CD4-positive, alpha-beta T cell (primary cell): ENCODE results near the gene DUSP18. TPM values are rescaled to one million over a fixed set of nuclear protein-coding genes. Genes with fewer than 3 reads are reported as not detected.
A peak's percentile ranks its signal among the peaks of the same experiment; 100 is the strongest.

Experiments used
- ATAC-seq: fragments of 200-7000 bp; cut with Tn5 transposase; one replicate; pipeline ENCODE4 v1.10.0; 2022; ENCODE audit warnings: mild to moderate bottlenecking; ENCODE audit not compliant: poor library complexity
- CTCF ChIA-PET: fragments of 350-600 bp; sonication (Branson Sonifier 250); formaldehyde crosslinking; loops from one replicate; lab custom pipeline; 2021; ENCODE audit warnings: antibody characterized with exemption, inconsistent platforms; lab: Charles Lee
- POLR2A ChIA-PET: fragments of 350-600 bp; sonication (Branson Sonifier 250); formaldehyde crosslinking; loops from one replicate; lab custom pipeline; 2021; ENCODE audit warnings: antibody characterized with exemption, inconsistent platforms; lab: Charles Lee
- DNase-seq, 14 experiments: peaks; one replicate each; pipeline ENCODE4 v3.0.0-alpha.2; 2013 to 2020; ENCODE audit warnings: mixed read lengths in 2 of 14
- H3K27ac ChIP-seq, 2 donors: one replicate each; pipeline versions ENCODE4 v1.5.1 to v1.7.0; 2013; ENCODE audit warnings: low read length in 2 of 2, low read depth in 1 of 2, mild to moderate bottlenecking in 1 of 2
- H3K27me3 ChIP-seq, 2 experiments: 1 replicate in 1 of 2; 2 replicates in 1 of 2; pipeline versions ENCODE4 v1.6.1 to v1.7.0; 2013; ENCODE audit warnings: low read length in 2 of 2, control low read depth in 1 of 2, mild to moderate bottlenecking in 1 of 2, moderate library complexity in 1 of 2; ENCODE audit not compliant: insufficient read depth in 2 of 2, control insufficient read depth in 1 of 2
- H3K36me3 ChIP-seq: one replicate; pipeline ENCODE4 v1.6.1; 2013; ENCODE audit warnings: low read length, control low read depth; ENCODE audit not compliant: insufficient read depth
- H3K4me1 ChIP-seq: one replicate; pipeline ENCODE4 v1.6.1; 2013; ENCODE audit warnings: low read length, control low read depth; ENCODE audit not compliant: insufficient read depth
- H3K4me3 ChIP-seq: one replicate; pipeline ENCODE4 v1.5.1; 2013; ENCODE audit warnings: mild to moderate bottlenecking, low read length, moderate library complexity
- H3K9me3 ChIP-seq, 2 experiments: 1 replicate in 1 of 2; 2 replicates in 1 of 2; pipeline versions ENCODE4 v1.6.1 to v1.7.0; 2013; ENCODE audit warnings: low read length in 2 of 2, mild to moderate bottlenecking in 2 of 2, control low read depth in 1 of 2, moderate library complexity in 1 of 2; ENCODE audit not compliant: control insufficient read depth in 1 of 2, insufficient read depth in 1 of 2
- H3K27ac Mint-ChIP-seq: one replicate; pipeline ENCODE4 v1.8.0; 2020; ENCODE audit warnings: mixed read lengths
- H3K27me3 Mint-ChIP-seq: one replicate; pipeline ENCODE4 v1.8.0; 2021; ENCODE audit warnings: mixed read lengths
- H3K36me3 Mint-ChIP-seq: one replicate; pipeline ENCODE4 v1.8.0; 2021; ENCODE audit warnings: low read depth, mixed read lengths
- H3K4me1 Mint-ChIP-seq: one replicate; pipeline ENCODE4 v1.8.0; 2021; ENCODE audit warnings: low read depth, mixed read lengths
- H3K4me3 Mint-ChIP-seq: one replicate; pipeline ENCODE4 v1.8.0; 2020; ENCODE audit warnings: mild to moderate bottlenecking, mixed read lengths
- H3K9me3 Mint-ChIP-seq: one replicate; pipeline ENCODE4 v1.8.0; 2020; ENCODE audit warnings: mixed read lengths
- CTCF ChIP-seq: fragments of 200-600 bp; IDR thresholded peaks from one replicate; pipeline ENCODE4 v1.8.0; 2022; ENCODE audit warnings: antibody characterized with exemption, mild to moderate bottlenecking
- intact Hi-C, 2 experiments: fragments of 100-400 bp; cut with DNase I in 1 of 2; cut with micrococcal nuclease in 1 of 2; formaldehyde crosslinking; loops; one replicate each; pipeline versions ENCODE4 v1.15.1 to v1.9.0; 2023 to 2025; cut with DNase I, micrococcal nuclease
- total RNA-seq, 174 experiments: library from RNA in 2 of 174; stranded (reverse) in 2 of 174; gene quantifications; one replicate each; pipeline ENCODE4 v1.2.3 and lab custom pipeline; 2021 to 2026

Gene DUSP18
- total RNA-seq, 2 experiments from 2014 or later, result 5.7 to 6.2 TPM

- CTCF ChIA-PET, result interaction anchor here (1.2 kb wide), 1 partner anchor 21 kb away, joined by 3 read pairs; no protein-coding TSS in a partner anchor
- Histone ChIP-seq H3K27me3 (no peaks in the 10 kb centered on the region), H3K4me3 (no peak overlapping the region), H3K36me3 (no peaks in the 10 kb centered on the region), H3K4me1 (peaks cover 23% of the 10 kb centered on the region), H3K27ac (no peak overlapping the region), H3K9me3 (no peaks in the 10 kb centered on the region)
- peaks cover 9% of the 10 kb centered on the region for H3K4me1 Mint-ChIP-seq
- no peaks in the 10 kb centered on the region for H3K27me3 Mint-ChIP-seq
- no peaks in the 10 kb centered on the region for H3K9me3 Mint-ChIP-seq
- no peak for DNase-seq
- no peak for TF ChIP-seq CTCF
- ATAC-seq, result no peak
- H3K27ac Mint-ChIP-seq, result no peak overlapping the region
- intact Hi-C loops, result no loop called here
- POLR2A ChIA-PET, result no interaction called here
- H3K36me3 Mint-ChIP-seq, result peaks cover 13% of the 10 kb centered on the region
- H3K4me3 Mint-ChIP-seq, result peak overlapping the region; percentile 46
These were observed 3.4 kb upstream of the DUSP18 start for GRCh38 chr22:30671071-30671470.

GRCh38 chr22:30668386-30668710, 673 bp upstream of the DUSP18 start:
- Histone ChIP-seq H3K4me1 (peaks cover 27% of the 10 kb centered on the region), H3K27ac (no peak overlapping the region), H3K4me3 (peak overlapping the region; percentile 97), H3K27me3 (no peaks in the 10 kb centered on the region), H3K36me3 (peaks cover 7% of the 10 kb centered on the region), H3K9me3 (no peaks in the 10 kb centered on the region)
- H3K4me3 Mint-ChIP-seq, result peak overlapping the region; percentile 93
- H3K27ac Mint-ChIP-seq, result peak overlapping the region; percentile 74
- DNase-seq, result no peak
- H3K4me1 Mint-ChIP-seq, result peaks cover 15% of the 10 kb centered on the region
- intact Hi-C loops, result loop anchor here in 1 of 2 experiments (5.0 to 10.0 kb wide), 2 partner anchors 76 to 416 kb away; partner anchors contain the start of genes PES1 and SMTN
- H3K27me3 Mint-ChIP-seq, result no peaks in the 10 kb centered on the region
- POLR2A ChIA-PET, result interaction anchor here (1.2 to 1.5 kb wide), 3 partner anchors 32 to 622 kb away, joined by 3 to 5 read pairs (median 3); partner anchors contain the start of gene SLC35E4
- H3K9me3 Mint-ChIP-seq, result no peaks in the 10 kb centered on the region
- ATAC-seq, result no peak
- H3K36me3 Mint-ChIP-seq, result peaks cover 25% of the 10 kb centered on the region
- CTCF ChIA-PET, result interaction anchor here (0.9 to 2.4 kb wide), 4 partner anchors 19 to 87 kb away, joined by 3 to 13 read pairs (median 4); partner anchors contain the start of genes OSBP2 and SLC35E4
- TF ChIP-seq CTCF, result no peak

GRCh38 chr22:30667107-30667493, 575 bp downstream of the DUSP18 start:
- CTCF ChIA-PET, result interaction anchor here (1.3 to 2.4 kb wide), 3 partner anchors 18 to 32 kb away, joined by 4 to 13 read pairs (median 4); partner anchors contain the start of genes OSBP2 and SLC35E4
- H3K4me3 Mint-ChIP-seq, result peak overlapping the region; percentile 93
- intact Hi-C loops, result loop anchor here (1.0 to 10.0 kb wide), 5 partner anchors 32 to 440 kb away; partner anchors contain the start of genes PES1 (in 1 of the 2), SELENOM (in 1 of the 2), SLC35E4 (in 1 of the 2) and SMTN (in 1 of the 2)
- peak overlapping the region; percentile 97 for H3K4me3 ChIP-seq
- H3K27me3 Mint-ChIP-seq, result no peaks in the 10 kb centered on the region
- TF ChIP-seq CTCF, result no peak
- H3K27ac Mint-ChIP-seq, result peak overlapping the region; percentile 74
- H3K27me3 ChIP-seq, result no peaks in the 10 kb centered on the region
- peaks cover 15% of the 10 kb centered on the region for H3K4me1 Mint-ChIP-seq
- H3K36me3 Mint-ChIP-seq, result peaks cover 38% of the 10 kb centered on the region
- peaks cover 18% of the 10 kb centered on the region for H3K36me3 ChIP-seq
- no peaks in the 10 kb centered on the region for H3K9me3 ChIP-seq
- DNase-seq (peak in 6 of 14 experiments; percentile 1 to 32 (median 10)), ATAC-seq (no peak)
- peaks cover 27% of the 10 kb centered on the region for H3K4me1 ChIP-seq
- no peaks in the 10 kb centered on the region for H3K9me3 Mint-ChIP-seq
- H3K27ac ChIP-seq, result no peak overlapping the region
- POLR2A ChIA-PET, result interaction anchor here (0.8 to 1.3 kb wide), 3 partner anchors 32 to 418 kb away, joined by 3 to 5 read pairs (median 3); partner anchors contain the start of gene SLC35E4
